HG02759 (cell line): ENCODE measurements around the gene PEX11G.
"Not testable (repeated sequence)": the region's sequence is repeated elsewhere in the genome, so short reads cannot be mapped to it uniquely, and the experiment has no call there.

Source experiments
- ATAC-seq: cut with Tn5 transposase; IDR thresholded peaks from one replicate; pipeline ENCODE4 v1.9.1; 2021; ENCODE audit warnings: mild to moderate bottlenecking, moderate library complexity; ENCODE audit not compliant: unreplicated experiment

The PEX11G gene

GRCh38 chr19:7470540-7471305 lies 18.1 kb downstream of the PEX11G start:
- no peak for ATAC-seq

- ATAC-seq, result no peak
These were observed 19.1 kb downstream of the PEX11G start for GRCh38 chr19:7469669-7470285.

DNA sequence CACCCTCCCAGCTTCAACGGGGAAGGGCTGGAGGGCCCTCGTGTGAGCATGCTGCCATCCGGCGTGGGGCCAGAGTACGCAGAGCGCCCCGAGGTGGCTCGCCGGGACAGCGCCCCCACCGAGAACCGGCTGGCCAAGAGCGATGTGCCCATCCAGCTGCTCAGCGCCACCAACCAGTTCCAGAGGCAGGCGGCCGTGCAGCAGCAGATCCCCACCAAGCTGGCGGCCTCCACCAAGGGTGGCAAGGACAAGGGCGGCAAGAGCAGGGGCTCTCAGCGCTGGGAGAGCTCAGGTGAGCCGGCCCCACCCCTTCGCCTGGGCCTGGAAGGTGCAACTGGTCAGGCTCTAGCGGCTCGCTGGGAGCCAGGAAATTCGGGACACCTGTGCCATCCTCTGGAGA lies 20.0 kb downstream of the PEX11G start:
- no peak for ATAC-seq

DNA sequence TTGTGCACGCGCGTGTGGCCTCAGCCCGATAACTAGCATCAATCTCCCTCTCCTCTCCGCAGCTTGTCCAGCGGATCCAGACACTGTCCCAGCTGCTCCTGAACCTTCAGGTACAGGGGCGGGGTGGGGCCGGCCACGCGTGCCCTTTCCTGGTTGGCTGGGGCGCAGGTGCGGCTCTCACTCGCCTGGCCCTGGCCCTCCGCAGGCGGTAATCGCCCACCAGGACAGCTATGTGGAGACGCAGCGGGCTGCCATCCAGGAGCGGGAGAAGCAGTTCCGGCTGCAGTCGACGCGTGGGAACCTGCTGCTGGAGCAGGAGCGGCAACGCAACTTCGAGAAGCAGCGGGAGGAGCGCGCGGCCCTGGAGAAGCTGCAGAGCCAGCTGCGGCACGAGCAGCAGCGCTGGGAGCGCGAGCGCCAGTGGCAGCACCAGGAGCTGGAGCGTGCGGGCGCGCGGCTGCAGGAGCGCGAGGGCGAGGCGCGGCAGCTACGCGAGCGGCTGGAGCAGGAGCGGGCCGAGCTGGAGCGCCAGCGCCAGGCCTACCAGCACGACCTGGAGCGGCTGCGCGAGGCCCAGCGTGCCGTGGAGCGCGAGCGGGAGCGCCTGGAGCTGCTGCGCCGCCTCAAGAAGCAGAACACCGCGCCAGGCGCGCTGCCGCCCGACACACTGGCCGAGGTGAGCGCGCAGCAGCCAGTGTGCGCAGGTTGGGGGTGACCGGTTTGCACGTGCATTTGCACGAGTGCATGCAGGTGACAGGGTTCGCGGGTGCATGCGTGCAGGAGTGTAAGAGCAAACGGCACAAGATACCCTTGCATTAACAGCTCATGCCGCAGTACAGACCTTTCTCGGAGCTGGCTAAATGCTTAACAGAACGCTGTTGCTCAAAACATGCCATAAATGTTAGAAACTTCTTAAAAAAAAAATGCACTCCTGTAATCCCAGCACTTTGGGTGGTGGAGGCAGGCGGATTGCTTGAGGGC lies 21.5 kb downstream of the PEX11G start:
- no peak for ATAC-seq

- ATAC-seq, result no peak
These were observed 25.3 kb downstream of the PEX11G start for GRCh38 chr19:7463575-7463974.

- no peak for ATAC-seq
These were observed 26.8 kb downstream of the PEX11G start for GRCh38 chr19:7461841-7462629.

DNA sequence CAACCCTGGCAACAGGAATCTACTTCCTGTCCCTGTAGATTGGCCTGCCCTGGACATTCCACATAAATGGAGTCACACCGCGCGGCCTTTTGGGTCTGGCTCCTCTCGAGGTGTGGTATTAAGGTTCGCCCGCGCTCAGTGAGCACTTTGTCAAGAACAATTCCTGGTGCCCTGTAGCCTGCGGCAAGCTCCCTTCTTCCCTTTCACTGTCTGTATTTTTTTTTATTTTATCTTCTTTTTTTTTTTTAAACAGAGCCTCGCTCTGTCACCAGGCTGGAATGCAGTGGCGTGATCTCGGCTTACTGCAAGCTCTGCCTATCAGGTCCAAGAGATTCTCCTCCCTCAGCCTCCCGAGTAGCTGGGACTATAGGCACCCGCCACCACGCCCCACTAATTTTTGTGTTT lies 28.3 kb downstream of the PEX11G start:
- no peak for ATAC-seq

DNA sequence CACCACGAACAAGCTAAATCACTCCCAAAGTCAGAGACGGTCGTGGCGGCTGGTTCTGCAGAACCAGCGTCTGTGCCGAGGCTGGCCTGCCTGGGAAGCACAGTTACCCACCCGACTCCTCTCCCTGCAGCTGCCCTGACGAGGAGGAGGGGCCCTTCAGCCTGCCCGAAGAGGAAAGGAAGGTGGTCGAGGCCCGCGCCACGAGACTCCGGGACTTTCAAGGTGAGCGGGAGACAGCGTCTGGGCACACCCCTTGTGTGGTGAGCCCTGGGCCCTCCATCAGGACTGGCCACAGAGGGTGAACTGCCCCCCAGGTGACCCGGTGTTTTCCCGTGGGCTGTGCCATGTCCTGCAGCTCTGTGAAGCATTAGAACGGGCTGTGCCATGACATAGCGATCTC lies 29.1 kb downstream of the PEX11G start:
- no peak for ATAC-seq

- ATAC-seq, result no peak
These were observed 30.2 kb downstream of the PEX11G start for GRCh38 chr19:7458675-7459074.

GRCh38 chr19:7456964-7457541 lies 31.8 kb downstream of the PEX11G start:
- ATAC-seq, result no peak

DNA sequence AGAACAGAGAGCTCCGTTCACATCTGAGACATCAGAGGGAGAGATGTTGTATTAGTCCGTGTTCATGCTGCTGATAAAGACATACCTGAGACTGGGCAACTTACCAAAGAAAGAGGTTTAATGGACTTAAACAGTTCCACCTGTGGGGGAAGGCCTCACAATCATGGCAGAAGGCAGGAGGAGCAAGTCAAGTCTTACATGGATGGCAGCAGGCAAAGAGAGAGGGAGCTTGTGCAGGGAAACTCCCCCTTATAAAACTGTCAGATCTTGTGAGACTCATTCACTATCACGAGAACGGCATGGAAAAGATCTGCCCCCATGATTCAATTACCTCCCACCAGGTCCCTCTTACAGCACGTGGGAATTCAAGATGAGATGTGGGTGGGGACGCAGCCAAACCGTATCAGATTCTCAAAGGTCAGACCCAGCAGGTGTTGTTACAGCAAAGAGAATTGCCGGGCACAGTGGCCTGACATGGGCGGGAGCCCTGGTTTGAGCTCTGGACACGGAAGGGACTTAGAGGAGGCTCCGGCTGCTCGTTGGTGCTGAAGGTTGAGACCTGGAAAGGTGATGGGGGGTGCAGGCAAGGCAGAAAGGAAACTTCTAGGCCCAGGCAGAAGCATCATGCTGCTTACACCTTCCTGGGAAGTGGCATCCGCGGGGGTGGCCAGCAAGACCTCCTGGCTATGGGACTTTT lies 33.1 kb downstream of the PEX11G start:
- no peak for ATAC-seq

GRCh38 chr19:7454998-7455397 lies 33.8 kb downstream of the PEX11G start:
- ATAC-seq, result no peak

DNA sequence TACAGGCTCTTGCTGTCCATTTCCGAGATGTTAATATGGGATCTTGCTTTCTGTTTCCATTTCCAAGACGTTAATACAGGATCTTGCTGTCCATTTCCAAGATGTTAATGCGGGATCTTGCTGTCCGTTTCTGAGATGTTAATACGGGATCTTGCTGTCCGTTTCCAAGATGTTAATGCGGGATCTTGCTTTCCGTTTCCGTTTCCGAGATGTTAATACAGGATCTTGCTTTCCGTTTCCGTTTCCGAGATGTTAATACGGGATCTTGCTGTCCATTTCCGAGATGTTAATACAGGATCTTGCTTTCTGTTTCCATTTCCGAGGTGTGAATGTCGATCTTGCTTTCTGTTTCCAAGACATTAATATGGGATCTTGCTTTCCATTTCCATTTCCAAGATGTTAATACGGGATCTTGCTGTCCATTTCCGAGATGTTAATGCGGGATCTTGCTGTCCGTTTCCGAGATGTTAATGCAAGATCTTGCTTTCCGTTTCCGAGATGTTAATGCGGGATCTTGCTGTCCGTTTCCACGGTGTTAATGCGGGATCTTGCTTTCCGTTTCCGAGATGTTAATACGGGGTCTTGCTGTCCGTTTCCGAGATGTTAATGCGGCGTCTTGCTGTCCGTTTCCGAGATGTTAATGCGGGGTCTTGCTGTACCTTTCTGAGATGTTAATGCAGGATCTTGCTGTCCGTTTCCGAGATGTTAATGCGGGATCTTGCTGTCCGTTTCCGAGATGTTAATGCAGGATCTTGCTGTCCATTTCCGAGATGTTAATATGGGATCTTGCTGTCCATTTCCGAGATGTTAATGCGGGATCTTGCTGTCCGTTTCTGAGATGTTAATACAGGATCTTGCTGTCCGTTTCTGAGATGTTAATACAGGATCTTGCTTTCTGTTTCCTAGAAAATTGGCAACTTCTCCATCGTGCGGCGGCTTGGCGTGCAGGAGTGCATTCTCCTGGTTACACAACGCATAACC lies 38.3 kb downstream of the PEX11G start:
- no peak for ATAC-seq

GRCh38 chr19:7449391-7450070 lies 39.3 kb downstream of the PEX11G start:
- ATAC-seq, result not testable (repeated sequence)

- ATAC-seq, result no peak
These were observed 41.2 kb downstream of the PEX11G start for GRCh38 chr19:7447648-7448047.

DNA sequence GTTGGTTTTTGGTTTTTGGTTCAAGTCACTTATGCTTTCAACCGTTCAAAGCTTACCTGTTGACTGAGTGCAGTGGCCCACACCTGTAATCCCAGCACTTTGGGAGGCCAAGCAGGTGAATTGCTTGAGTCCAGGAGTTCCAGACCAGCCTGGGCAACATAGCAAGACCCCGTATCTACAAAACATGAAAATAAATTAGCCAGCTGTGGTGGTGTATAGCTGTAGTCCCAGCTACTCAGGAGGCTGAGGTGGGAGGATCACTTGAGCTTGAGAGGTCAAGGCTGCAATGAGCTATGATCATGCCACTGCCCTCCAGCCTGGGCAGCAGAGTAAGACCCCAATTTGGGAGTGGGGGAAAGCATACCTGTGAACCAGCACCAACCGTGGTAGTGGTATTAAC lies 43.7 kb downstream of the PEX11G start:
- ATAC-seq, result no peak

DNA sequence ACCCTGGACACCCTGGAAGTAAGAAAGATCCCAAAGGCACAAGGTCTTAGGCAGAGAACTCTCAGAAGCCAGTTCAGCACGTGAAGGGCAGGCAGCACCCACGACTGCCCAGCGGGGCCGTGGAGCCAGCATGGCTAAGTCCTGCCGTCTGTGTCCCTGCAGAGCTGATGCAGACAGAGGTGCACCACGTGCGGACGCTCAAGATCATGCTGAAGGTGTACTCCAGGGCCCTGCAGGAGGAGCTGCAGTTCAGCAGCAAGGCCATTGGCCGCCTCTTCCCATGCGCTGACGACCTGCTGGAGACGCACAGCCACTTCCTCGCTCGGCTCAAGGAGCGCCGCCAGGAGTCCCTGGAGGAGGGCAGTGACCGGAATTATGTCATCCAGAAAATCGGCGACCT lies 44.8 kb downstream of the PEX11G start:
- ATAC-seq, result no peak

- no peak for ATAC-seq
These were observed 46.4 kb downstream of the PEX11G start for GRCh38 chr19:7442423-7442822.
